GM21423 (cell line): Measurements from ENCODE around the gene EFEMP1.

ENCODE experiments used
- ATAC-seq: cut with Tn5 transposase; IDR thresholded peaks from one replicate; pipeline ENCODE4 v1.9.1; 2021; ENCODE audit warnings: mild to moderate bottlenecking, moderate library complexity; ENCODE audit not compliant: unreplicated experiment

Gene EFEMP1

GRCh38 chr2:55923091-55923981, at the start of gene EFEMP1:
EFEMP1 (minus strand) TSS chr2:55923782; CDS start chr2:55922440, 1,342 bp downstream.
- ATAC-seq = peak; percentile 57

- ATAC-seq = no peak
These were observed 46.9 kb upstream of the EFEMP1 start for GRCh38 chr2:55970500-55970899.

- no peak for ATAC-seq
These were observed 45.4 kb upstream of the EFEMP1 start for GRCh38 chr2:55968941-55969340.

GRCh38 chr2:55966401-55967118, 43.0 kb upstream of the EFEMP1 start:
- no peak for ATAC-seq

- no peak for ATAC-seq
These were observed 42.4 kb upstream of the EFEMP1 start for GRCh38 chr2:55965966-55966365.

- no peak for ATAC-seq
These were observed 41.7 kb upstream of the EFEMP1 start for GRCh38 chr2:55965276-55965675.

DNA sequence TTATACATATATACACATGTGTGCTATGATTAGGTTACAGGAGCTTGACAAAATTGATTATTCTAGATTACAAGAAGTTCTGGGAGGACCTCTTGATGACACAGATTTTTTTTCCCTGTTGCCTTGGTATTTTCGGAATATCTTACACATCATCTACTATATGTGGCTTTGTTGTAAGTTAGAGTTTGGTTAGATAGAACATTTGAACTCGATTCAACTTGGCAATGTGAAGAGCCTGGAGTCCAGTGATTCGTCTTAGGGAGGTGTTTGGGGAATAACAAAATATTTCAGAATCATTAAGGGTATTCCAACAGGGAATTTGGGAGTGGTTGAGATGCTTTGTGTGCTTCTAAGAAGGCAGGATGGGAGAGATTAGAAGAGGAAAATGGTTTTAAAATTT, 39.3 kb upstream of the EFEMP1 start:
- no peak for ATAC-seq

GRCh38 chr2:55961318-55961911, 37.8 kb upstream of the EFEMP1 start:
- ATAC-seq = no peak

- ATAC-seq = no peak
These were observed 35.2 kb upstream of the EFEMP1 start for GRCh38 chr2:55958756-55959155.

GRCh38 chr2:55957142-55957541, 33.6 kb upstream of the EFEMP1 start:
- no peak for ATAC-seq

- ATAC-seq = no peak
These were observed 30.9 kb upstream of the EFEMP1 start for GRCh38 chr2:55954306-55955035.

- ATAC-seq = no peak
These were observed 28.8 kb upstream of the EFEMP1 start for GRCh38 chr2:55952415-55952814.

DNA sequence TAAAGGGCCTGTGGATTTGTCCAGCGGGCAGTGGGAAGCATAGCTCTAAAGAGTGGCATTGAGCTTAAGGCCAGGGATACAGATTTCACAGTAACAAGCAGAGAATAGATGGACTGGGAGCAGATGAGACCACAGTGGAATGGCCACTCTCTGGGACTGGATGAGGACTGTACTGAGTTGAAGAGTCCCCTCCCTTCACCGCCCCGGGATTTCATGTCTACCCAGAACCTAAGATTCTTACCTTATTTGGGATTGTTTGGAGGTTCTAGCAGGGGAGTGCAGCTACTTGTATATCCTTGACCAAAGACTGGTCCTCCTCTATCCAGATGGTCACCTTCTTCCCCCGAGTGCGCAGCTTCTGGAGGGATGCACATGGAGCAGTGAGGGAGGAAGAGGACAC, 28.0 kb upstream of the EFEMP1 start:
- ATAC-seq = no peak

- no peak for ATAC-seq
These were observed 26.0 kb upstream of the EFEMP1 start for GRCh38 chr2:55949613-55950012.

GRCh38 chr2:55949211-55949610, 25.6 kb upstream of the EFEMP1 start:
- no peak for ATAC-seq

GRCh38 chr2:55948176-55948923, 24.8 kb upstream of the EFEMP1 start:
- no peak for ATAC-seq

GRCh38 chr2:55947752-55948151, 24.2 kb upstream of the EFEMP1 start:
- ATAC-seq = no peak

GRCh38 chr2:55946793-55947192, 23.2 kb upstream of the EFEMP1 start:
- no peak for ATAC-seq

GRCh38 chr2:55943466-55943865, 19.9 kb upstream of the EFEMP1 start:
- ATAC-seq = no peak

- no peak for ATAC-seq
These were observed 12.8 kb upstream of the EFEMP1 start for GRCh38 chr2:55936351-55936750.
